HT-29 (cell line): Measurements from ENCODE around the gene ZFAND2B. TPM values are rescaled to one million over a fixed set of nuclear protein-coding genes. Genes with fewer than 3 reads are reported as not detected.

ENCODE experiments used
- DNase-seq: peaks from one replicate; pipeline ENCODE4 v3.0.0-alpha.2; 2015; ENCODE audit warnings: low spot score
- total RNA-seq: library from RNA; depleted of rRNA; stranded (reverse); fragments of >200 nt; shearing (Covaris generic); gene quantifications from 2 replicates; pipeline ENCODE4 v1.2.3, GENCODE V29; 2014

The ZFAND2B gene
- total RNA-seq, 1 experiment from 2014 or later, result 116 TPM

DNA sequence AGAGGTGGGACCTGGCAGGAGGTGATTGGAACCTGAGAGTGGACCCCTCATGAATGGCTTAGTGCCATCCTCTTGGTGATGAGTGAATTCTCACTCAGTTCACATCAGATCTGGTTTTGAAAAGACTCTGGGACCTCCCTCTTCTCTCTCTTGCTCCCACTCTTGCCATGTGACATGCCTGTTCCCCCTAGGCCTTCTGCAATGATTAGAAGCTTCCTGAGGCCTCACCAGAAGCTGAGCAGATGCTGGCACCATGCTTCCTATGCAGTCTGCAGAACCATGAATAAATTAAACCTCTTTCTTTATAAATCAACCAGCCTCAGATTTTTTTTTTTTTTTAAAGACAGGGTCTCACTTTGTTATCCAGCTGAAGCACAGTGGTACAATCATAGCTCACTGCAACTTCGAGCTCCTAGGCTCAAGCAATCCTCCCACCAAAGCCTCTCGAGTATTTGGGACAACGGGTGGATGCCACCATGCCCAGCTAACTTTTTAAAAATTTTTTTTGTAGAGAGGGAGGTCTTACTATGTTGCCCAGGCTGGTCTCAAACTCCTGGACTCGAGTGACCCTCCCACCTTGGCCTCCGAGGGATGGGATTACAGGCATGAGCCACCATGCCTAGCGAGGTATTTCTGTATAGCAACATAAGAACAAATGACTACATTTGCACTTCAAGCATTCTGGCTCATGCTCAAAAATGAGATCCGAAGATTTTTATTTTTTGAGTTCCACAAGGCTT, 2.0 kb upstream of the ZFAND2B start:
- no peak for DNase-seq

DNA sequence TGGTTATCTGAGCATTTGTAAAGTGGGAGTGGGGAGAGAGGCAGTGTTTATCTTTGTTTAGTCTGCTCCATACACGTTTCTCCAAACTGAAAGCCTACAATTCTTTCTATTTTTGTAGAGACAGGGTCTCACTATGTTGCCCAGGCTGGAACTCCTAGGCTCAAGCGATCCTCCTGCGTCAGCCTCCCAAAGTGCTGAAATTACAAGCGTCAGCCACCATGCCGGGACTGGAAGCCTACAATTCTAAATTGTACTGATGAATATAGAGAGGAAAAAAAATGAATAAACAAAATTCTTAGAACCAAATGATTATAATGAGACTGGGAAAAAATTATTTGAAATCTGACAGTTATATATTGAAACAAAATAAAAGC, 1.4 kb upstream of the ZFAND2B start:
- DNase-seq, result no peak

DNA sequence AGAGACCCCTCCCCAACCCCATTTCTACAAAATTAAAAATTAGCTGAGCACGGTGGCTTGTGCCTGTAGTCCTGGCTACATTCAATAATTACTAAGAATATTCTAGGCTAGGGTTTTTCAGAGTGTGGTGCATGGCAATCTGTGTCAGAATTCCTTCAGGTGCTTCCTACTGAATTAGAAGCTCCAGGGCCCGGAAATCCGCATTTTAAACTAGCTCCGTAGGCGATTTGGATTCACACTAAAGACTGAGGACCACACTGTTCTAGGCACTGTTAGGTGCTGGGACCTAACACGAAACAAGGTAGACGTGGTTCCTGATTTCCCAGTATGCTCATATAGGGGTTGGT, 628 bp upstream of the ZFAND2B start:
- DNase-seq, result no peak

DNA sequence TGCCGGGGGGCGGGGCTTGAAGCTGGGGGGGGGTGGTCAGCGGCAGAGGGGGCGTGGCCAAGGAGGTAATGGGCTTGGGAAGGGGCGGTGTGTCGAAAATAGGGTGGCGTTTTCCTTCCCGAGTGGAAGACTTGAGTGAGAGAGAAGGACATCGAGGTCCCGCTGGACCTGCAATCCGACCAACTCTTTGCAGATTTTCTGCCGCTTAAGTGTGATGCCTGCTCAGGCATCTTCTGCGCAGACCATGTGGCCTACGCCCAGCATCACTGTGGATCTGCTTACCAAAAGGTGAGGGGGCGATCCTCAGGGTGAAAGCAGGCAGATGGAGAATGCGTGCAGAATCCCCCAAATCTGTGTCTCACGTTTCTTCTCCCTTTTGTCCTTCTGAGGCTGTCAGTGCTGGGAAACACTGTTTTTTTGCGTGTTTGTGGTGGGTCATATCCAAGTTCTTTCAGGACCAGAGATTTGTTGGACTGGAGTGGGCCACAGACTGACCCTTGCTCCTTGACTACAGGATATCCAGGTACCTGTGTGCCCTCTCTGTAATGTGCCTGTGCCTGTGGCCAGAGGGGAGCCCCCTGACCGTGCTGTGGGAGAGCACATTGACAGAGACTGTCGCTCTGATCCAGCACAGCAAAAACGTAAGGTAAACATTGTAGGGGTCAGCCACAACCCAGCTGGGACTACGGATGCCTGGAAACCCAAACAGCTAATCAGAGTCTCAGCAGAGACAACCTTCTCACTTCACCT, 727 bp downstream of the ZFAND2B start:
- DNase-seq, result no peak

DNA sequence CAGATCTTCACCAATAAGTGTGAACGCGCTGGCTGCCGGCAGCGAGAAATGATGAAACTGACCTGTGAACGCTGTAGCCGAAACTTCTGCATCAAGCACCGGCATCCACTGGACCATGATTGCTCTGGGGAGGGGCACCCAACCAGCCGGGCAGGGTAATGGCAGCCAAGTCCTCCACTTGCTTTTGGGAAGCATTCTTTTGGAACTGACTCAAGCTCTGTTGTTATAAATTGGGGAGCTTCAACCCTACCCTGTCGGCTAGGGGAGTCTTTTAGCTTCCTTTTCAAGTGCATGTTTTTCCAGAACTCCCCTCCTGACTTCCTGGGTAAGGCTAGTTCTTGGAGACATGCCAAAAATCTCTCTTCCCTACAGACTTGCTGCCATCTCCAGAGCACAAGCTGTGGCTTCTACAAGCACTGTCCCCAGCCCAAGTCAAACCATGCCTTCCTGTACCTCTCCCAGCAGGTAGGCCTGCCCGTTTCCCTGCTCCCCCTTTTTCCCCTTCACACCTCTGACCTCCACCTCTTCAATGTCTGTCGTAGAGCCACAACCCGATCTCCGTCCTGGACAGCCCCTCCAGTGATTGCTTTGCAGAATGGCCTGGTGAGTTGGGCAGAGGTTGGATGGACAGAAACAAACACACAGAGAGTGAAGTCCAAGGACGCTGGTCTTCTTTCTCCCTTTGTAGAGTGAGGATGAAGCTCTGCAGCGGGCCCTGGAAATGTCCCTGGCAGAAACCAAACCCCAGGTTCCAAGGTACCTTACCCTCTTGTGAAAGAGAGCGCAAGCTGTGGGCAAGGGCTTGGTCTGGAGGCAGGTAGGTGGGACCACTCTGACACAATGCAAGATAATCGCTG, 1.5 kb downstream of the ZFAND2B start:
- DNase-seq, result peak; percentile 46

DNA sequence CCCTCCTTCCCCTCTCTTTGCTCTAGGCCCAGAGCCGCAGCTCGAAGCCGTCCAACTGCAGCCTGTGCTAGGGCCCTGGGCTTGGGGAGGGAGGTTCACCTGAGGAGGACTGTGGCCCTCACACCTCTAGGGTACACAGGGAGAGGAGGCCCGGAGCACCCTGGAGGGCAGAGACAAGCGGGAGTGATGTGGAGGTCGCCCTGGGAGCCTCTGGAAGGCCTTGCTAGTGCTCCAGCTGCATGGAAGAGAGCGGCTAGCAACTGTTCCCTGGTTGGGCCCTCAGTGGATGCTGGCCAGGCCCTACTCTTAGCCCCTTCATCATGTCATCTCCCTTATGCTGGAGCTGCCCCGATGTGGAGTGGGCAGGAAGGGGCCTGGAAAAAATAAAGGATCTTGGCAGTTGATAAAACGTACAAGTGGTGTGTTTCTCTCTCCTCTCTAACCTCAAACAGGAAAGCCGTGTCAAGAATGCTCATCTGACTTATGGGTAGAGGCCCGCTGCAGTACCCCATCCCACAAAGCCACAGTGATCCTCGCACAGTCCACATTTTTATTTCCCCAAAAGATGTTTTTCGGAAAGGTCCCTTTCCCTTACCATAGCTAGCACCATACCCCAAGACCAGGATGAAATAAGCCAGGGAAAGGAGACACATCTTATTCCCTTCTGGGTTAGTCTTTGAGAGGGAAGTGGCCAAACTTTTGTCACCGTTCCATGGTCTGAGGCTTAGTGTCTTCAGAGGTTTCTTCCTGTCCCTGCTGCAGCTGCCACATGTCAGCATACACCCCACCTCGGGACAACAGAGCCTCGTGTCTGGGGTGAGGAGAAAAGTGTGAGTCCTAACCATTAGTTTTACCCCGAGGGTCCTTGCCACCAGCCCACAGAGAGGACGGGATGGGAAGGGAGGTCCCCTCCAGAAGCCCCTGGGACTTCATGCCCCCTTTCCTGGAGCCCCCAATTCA, 2.9 kb downstream of the ZFAND2B start:
- no peak for DNase-seq

DNA sequence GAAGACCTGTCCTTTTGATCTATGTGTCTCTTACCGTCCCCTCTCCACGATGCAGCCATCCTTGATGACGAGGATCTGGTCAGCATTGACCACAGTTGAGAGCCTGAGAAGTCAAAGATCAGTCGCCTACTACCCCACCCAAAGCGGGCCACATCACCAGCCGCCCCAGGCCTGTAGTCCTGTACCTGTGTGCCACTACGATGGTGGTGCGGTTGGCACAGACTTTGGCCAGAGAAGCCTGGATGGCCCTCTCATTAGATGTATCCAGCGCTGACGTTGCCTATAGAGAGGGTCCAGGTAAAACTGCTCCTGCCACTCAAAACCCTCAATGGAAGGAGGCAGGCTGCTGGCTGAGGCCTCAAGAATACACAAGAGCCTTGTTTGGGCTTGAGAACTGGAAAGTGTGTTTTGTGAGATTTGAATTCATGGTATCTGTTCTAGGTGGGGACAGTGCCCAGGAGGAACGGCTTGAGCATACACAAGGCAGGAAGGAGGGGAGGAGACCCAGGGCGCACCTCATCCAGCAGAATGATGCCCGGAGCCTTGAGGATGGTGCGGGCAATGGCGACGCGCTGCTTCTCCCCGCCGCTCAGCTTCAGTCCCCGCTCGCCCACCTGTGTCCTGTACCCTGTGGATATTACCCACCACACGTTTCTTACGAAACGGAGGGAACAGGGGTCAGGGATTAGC, 3.8 kb downstream of the ZFAND2B start:
- DNase-seq, result no peak

DNA sequence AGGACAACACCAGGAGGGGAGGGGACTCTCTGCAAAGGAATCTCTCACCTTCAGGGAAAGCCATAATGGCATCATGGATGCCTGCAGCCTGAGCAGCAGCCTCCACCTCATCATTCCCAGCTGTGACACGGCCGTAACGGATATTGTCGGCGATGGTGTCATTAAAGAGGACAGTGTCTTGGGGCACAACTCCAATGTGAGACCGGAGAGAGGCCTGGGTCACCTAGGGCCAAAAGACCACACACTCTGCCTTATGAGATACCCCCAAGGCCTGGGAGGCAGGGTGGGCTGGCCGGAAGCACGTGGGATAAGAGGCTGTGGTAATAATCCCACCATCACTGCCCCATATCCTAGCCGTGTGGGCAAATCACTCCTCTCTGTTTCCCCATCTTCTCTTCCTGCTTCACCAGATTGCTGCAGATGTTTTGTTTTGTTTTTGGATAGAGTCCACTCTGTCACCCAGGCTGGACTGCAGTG, 4.3 kb downstream of the ZFAND2B start:
- DNase-seq, result no peak

DNA sequence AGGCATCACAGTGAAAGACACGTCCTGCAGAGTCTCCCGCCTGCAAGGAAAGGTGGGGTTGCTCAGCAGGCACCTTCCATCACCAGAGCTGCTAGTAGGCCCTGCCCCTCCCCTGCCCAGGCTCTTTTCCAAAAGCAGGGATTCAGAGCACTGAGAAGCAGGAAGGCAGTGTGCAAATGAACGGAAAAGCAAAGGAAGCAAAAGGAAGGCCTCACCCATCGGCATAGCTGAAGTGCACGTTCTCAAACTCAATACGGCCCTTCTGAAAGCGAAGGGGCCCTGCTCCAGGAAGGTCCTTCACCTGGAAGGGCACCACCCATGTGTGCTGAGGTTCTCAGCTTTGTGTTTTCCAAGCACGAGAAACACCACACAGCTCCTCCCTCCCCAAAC, 6.4 kb downstream of the ZFAND2B start:
- no peak for DNase-seq

DNA sequence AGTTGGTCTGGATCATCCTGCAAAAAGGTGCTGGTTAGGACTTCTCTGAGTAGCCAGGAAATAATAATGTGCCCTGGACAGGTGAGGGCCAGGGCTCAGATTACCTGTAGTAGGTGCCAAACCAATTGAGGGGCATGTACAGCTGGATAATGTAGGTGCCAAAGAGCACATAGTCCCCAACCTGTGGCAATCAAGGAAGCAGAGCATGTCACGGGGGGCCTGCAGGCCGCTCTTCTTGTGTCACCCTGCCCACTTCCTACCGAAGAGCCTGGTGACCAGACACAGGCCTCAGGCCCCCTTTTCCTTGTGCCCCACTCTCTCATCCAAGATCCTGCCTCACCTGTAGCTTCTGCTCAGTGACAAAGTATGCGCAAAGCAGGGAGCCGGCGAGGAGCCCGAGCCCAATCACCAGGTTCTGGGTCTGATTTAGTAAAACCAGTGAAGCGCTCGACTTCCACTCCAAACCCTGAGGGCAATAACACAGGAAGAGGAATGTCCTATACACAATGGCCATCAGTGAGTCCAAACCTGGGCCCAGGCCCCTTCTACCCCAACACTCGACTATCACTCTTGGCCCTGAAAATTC, 7.0 kb downstream of the ZFAND2B start:
- DNase-seq, result no peak

DNA sequence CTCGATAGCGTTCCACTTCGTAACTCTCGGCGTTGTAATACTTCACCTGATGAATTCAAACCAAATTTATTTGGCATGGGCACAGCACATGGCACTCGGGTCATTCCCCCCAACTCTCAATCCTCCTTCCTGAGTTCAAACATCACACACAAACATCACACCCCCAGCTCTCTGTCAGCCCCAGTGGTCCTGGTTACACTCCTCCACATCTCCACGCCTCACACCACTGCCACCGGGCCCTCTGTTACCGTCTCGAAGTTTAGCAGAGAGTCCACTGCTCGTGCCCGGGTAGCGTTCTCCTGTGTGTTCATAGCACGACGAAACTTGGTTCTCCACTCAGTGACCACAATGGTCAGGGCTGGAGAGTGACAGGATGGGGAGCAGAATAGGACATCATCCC, 7.6 kb downstream of the ZFAND2B start:
- DNase-seq, result no peak

DNA sequence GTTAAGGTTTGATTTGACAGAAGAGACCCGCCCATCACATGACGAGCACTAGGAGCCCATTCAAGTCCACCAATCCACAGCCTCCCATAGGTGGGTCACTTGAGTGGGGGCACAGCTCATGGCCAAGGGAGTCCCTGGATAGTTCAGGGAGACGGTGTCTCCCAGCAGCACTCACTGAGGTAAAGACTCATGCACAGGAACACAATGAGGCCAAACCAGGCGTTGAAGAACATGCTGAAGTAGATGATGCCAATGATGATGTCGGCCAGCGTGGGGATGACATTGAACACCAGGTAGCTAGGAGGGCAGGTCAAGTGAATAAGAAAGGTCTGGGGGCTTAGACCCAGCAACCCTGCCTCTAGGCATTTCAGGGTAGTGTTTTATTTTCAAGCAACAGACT, 8.2 kb downstream of the ZFAND2B start:
- no peak for DNase-seq

DNA sequence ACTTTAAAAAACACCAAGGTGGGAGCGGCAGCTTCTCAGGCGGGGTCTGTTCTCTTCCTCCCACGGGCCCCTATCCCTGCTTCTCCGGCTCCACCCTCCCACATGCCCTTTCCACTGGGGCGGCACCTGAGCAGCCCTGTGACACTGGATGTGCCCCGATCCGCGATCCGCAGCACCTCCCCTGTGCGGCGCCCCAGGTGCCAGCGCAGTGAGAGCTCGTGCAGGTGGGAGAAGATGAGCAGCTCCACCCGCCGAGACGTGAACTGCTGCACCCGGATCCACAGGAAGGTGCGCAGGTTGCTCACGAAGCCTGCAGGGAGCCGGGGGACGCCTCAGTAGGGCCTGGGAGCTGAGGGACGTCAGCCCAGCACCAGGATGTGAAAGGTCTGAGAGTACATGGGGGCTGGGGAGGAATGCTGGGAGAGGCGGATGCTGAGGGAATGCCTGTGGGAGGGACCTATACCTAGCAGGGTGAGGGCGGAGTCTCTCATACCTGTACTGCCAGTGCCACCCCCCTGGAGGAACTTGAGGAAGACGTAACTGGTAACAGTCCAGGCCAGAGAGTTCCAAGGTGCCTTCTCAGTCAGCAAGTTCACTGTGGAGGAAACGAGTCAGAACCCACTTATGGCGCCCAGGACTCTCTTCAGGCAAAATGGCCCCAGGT, 9.4 kb downstream of the ZFAND2B start:
- DNase-seq, result peak; percentile 76

DNA sequence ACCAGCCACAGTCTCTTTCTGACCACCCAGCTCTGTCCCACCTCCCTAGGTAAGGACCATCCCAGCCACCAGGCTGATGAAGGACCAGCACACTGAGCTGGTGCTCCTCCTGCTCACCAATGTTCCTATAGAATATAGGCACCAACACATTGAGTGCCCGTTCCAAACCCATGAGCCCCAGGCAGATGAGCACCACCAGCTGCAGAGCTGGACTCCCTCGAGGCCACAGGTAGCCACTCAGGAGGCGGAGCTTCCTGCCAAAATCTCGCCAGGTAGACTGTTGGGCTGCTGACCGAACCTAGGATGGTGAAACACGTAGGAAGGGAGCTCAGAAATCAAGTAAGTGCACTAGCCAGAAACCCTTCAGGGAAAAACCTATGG, 9.9 kb downstream of the ZFAND2B start:
- DNase-seq, result no peak

DNA sequence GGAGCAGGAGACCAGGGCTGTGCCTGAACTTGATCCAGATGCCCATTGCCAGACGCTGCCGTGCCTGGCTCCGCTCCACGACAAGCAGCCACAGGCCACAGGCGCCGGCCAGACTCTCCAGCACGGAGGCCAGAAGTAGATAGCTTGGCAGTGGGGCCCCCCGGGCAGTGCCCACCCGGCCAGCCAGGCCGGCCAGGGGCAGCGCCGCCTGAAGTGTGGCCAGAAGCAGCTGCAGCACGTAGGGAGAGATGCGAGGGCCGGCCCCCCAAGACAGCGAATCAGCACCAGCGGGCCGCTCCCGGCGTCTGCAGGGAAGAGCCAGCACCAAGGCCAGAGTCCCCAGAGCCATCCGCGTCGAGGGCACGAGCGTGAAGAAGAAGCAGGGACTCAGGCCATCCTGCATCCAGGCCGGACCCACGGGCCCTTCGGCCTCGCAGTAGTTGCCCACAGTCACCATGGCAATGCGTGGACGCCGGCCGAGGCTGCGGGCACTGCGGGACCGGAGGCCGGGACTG, 11.7 kb downstream of the ZFAND2B start:
- peak; percentile 72 for DNase-seq

DNA sequence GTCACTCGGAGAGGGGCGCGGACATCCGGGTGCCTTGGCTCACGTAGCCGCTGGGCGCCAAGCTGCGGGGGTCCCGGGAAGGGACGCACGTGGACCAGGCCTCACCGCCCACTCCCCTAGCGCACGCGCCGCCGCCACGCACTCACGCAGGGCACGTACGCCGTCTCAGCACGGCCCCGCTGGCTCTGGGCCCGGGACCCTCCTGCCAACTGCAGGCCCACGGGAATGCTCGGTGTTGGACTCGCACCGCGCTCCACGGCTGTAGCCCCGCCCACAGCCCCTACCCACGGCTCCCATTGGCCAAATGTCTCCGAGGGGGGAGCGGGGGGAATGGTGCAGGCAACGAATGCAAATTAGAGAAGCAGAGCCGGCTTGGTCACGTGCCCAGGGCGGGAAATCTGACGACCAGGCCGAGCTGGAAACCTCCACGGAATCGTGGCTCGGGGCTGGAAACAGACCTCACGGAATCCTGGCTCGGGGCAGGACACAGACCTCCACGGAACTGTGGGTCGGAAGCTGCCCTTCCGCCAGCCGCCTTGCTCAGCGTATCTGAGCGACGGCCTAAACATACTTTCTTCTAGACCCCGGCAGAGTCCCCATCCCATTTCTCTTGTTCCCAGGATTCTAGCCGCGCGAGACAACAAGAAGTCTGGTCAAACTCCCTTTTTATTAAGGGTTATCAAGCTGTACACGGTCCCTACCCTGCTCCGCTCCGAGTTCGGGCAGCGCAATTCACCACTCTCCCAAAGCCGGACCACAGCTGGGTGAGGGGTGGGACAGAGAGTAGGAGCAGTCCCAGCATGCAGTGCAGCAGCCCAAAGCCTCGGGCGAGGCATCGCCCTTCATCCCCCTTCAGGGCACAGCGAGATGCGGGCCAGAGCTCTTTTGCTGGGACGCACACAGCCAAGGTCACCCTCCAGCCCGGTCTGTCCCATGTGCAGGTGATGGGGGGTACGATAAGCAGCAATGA, 12.4 kb downstream of the ZFAND2B start, which contains the start of gene ABCB6:
TSS of gene ABCB6 (minus strand) at position 227 of the 970 bp plus-strand sequence. CDS start 285 bp downstream, outside the sequence.
- DNase-seq, result peak; percentile 89

DNA sequence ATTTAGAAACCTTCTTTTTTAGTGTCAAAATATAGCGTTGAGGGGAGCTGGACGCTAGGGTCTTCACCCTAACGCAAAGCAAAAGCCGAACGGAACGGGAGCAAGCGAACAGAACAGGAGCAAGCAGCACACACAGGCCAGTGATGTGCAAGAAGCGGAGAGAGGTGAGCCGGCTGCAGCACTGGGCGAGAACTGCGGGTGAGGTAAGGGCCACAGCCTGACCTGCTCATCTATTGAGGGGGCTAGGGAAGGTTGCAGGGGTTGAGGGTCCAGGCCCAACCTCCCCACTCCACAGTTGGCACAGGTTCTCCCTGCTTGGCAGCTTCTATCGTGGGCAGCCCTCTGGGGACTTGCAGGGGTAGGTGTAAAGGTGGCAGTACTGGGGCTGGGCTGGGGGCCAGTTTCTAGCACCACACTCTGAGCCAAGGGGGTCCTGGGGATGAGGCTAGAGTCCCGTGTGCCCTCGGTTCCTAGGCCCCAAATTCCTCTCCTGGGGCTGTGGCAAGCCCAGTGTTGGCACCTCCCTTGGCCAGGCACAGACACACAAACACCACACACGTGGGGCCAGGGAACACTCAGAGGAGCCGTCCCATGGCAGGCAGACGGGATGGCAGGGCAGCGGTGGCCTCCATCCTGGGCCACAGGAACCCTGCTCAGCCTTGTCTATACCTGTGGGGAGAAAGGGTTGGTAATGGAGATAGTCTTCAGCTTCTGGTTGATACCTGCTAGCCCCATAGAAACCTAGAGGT, 13.4 kb downstream of the ZFAND2B start:
- DNase-seq, result no peak
